Body of pancreas (tissue), 4 donors: ENCODE measurements around the gene ST6GALNAC3.

ENCODE experiments used
- POLR2A ChIP-seq, 3 donors: fragments of 450-650 bp; IDR thresholded peaks; one replicate each; pipeline ENCODE4 v1.6.1; 2016; ENCODE audit warnings: antibody characterized with exemption in 3 of 3, mild to moderate bottlenecking in 2 of 3
- TF ChIP-seq, protein P1 (sequence below), 7 experiments: fragments of 450-650 bp in 4 of 7; fragments of 200-600 bp in 3 of 7; sonication (generic) in 3 of 7; IDR thresholded peaks; one replicate each; pipeline ENCODE4 v1.5.1; 2016 to 2019; ENCODE audit warnings: antibody characterized with exemption in 7 of 7

DNA sequence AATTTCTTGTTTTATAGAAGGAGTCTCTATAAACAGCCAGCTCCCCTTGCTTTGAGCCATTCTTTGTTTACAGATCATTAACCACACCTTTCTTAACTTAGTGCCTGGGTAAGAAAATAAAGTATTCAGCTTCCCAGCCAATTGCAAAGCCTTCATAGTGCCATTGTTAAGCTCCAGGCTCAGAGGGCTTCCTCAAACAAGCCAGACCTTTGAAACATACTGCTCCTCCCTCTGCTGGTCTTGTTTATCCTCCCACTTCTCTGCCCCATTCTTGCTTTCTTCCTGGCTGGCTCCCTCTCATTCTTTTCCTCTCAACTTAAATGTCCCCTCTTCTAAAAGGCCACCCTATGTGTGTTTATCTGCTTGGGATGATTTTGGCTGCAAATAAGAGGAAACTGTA is 473.4 kb downstream of the ST6GALNAC3 start:
- TF ChIP-seq, protein P1, sequence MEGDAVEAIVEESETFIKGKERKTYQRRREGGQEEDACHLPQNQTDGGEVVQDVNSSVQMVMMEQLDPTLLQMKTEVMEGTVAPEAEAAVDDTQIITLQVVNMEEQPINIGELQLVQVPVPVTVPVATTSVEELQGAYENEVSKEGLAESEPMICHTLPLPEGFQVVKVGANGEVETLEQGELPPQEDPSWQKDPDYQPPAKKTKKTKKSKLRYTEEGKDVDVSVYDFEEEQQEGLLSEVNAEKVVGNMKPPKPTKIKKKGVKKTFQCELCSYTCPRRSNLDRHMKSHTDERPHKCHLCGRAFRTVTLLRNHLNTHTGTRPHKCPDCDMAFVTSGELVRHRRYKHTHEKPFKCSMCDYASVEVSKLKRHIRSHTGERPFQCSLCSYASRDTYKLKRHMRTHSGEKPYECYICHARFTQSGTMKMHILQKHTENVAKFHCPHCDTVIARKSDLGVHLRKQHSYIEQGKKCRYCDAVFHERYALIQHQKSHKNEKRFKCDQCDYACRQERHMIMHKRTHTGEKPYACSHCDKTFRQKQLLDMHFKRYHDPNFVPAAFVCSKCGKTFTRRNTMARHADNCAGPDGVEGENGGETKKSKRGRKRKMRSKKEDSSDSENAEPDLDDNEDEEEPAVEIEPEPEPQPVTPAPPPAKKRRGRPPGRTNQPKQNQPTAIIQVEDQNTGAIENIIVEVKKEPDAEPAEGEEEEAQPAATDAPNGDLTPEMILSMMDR (IDR thresholded peaks at IDR 0.05) = no peak
- TF ChIP-seq POLR2A (IDR thresholded peaks at IDR 0.05) = no peak
